Right renal cortex interstitium (tissue), 3 donors: ENCODE results near the gene NFE2L2. TPM values are rescaled to one million over a fixed set of nuclear protein-coding genes. Genes with fewer than 3 reads are reported as not detected.
"Not testable (repeated sequence)": the region's sequence is repeated elsewhere in the genome, so short reads cannot be mapped to it uniquely, and the experiment has no call there.

Experiments
- DNase-seq, 3 donors: peaks; one replicate each; pipeline ENCODE4 v3.0.0-alpha.2; 2013; ENCODE audit warnings: low read depth in 3 of 3, low spot score in 2 of 3
- polyA plus RNA-seq, 3 donors: library from polyadenylated mRNA; unstranded; fragments of 120-200 nt; gene quantifications; one replicate each; pipeline ENCODE4 v1.2.1, GENCODE V29; 2013; ENCODE audit not compliant: insufficient read length in 3 of 3

NFE2L2 gene
- polyA plus RNA-seq, 3 donors: 158 to 188 (median 168) TPM

DNA sequence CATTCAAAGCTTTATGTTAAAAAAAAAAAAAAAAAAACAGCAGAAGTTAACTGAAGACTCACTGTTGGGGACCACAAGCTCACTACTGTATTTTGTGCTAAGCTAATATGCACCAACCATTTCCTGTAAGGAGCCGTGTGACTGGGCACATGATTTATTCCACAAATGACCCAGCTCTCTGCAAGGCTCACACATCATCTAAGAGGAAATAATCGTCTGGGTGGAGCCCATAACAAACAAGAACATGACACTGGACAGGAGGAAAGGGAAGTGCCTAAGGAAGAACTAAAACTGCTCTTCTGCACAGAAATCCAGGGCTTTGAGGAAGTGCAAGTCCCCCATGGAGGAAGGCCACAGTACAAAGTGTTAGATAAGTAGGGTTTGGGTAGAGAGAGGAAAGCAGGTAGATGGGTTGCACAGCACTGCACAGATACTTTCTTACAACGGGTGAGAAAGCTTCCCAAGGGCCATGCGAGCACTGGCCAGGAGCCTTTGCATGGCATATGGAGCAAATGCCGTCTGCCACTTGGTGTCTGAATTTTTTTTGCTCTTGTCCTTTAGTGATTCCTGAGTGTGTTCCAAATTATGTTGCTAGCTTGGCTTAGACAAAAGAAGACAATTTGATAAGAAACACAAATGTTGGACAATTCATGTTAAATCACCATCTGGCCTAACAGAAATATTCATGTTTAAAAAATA is 24.4 kb downstream of the NFE2L2 start:
- no peak for DNase-seq

DNA sequence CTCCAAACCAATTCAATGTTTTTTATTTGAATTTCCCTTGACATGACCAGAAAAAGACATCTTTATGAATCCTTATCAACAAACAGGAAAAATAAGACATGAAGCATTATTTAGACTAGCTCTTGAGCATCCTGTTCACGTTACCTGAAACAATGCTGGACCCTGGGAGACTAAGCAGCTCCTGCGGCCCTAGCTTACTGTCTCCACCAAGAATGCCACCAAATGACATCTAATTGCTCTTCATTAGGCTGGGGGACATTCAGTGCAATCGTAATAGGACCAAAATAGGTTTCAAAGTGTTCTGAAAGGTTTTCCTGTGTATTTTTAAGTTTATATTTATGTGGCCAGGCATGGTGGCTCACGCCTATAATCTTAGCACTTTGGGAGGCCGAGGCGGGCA is 25.5 kb downstream of the NFE2L2 start:
- DNase-seq: no peak

DNA sequence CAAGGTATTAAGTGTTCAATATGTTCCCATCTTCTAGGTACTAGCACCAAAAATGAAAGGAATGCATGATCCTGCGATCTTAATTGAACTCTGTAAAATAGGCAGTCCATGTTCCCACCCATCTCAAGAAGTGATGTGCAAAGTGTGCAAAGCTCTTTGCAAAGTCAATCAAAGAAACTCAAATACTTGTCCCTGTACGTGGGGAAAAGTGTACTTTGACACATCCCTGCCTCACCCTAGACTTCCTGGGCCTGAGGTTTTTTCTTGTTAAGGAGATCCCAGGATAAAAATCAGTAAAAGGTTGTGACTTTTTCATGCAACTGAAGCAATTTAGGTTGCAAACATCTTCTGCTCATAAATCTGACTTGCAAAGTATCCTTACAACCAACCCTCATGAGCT is 26.6 kb downstream of the NFE2L2 start:
- DNase-seq: no peak

- no peak for DNase-seq
These were observed 28.6 kb downstream of the NFE2L2 start for GRCh38 chr2:177235855-177236437.

DNA sequence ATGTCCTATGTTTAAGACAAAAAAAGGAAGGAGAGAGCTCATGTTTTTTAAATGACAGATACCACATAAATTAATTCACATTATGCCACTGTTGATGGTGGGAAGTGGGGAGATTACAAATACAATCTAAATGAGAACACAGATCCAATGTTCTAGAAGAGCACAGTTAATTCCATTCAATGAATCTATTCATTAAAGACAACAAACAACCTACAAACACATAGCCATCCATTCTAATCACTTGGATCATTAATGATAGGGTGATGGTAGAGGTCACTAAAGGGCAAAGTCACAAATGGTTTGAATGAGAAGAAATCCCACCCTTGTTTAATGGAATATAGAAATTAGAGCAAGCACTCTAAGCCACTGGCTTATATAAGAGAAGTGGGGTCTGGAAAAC is 30.3 kb downstream of the NFE2L2 start:
- no peak for DNase-seq

DNA sequence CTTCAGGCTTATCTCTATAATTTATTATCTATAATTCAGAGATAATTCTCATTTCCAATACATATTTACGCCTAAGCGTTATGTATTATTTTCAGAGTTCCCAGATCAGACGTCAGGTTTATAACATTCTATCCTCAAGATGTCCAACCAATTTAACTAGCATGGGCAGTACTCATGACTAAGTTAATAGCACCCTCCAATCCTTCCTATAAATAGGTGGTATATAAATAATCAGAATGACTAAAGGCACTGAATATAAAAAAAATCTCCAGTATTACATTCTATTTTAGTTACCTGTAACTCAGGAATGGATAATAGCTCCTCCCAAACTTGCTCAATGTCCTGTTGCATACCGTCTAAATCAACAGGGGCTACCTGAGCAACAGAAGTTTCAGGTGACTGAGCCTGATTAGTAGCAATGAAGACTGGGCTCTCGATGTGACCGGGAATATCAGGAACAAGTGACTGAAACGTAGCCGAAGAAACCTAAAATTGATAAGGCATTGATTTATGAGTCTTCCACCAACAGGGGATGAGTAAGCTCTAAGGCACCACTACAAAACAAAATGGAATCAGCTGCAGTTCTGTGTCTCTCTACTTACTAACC is 32.3 kb downstream of the NFE2L2 start:
- no peak for DNase-seq

GRCh38 chr2:177231270-177231669 is 33.3 kb downstream of the NFE2L2 start:
- no peak for DNase-seq

DNA sequence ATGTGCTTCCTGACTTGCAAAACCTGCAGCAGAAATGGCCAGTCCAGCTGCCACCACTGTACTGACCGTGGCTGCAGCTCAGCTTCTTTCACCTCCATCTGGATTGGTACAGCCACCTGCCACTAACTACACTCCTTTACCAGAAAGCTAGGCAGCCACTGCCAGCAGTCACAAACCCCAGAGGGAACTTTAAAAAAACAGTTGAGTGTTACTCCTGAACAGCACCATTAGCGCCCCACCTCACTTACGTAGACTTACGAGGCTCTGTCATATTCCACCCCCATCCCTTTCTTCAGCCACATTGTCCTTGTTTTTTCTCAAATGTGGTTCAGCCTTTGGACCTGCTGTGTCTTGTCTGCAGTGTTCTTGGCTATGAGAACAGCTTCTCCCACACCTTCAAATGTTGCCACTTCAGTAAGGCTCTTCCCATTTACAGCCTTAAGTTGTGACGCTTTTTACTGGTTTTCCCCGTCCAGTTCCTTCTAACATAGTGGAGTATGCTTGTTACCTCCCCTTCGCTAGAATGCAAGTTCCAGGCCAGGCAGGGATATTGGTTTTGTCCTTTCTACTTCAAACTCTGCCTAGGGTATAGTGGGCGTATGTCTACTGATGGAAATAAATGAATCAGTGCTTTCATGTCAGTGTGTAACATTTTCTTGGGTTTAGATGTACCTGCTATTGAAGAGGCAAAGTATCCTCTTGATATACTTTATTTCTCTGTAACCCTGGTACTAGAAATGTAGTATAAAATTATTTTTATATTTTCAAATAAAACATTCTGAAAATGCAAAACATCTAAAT is 34.9 kb downstream of the NFE2L2 start:
- DNase-seq: no peak

GRCh38 chr2:177225965-177226360 is 38.6 kb downstream of the NFE2L2 start:
- DNase-seq: no peak

GRCh38 chr2:177223436-177223835 is 41.1 kb downstream of the NFE2L2 start:
- DNase-seq: not testable (repeated sequence)

DNA sequence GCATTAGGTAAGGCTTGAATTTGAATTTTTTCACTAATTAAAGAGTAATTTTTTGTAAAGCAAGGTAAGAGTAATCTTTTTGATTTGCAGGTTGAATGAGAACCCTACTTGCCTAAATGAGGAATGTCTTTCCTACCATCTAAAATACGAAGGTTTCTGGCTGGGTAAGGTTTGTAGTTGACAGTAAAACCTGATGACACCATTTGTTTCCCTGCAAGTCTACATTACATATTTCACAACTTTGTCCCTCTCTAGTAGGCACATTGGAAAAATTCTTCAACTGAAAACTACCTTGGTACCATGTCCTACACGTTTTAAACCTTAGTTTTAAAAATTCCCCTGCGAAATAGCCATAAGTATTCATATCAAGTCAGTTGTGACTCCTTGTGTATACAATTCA is 42.6 kb downstream of the NFE2L2 start:
- DNase-seq: no peak

DNA sequence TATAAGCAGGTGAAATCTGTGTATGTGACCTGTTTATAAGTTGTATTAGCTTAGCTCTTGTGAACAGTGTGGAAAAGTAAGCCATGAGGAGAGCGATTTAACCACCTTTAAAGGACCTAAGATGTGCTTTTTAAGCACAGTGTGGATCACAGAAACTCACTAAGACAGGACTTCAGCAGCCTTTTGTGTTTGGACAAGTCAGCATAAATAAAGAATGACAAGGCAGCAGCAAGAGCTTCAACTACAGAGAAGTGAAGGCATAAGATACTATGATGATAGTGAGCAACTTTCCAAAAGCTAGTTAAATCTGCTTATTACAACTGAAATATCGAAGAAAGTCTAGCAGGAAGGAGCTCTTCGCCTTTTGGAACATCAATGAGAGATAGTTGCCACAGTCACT is 43.0 kb downstream of the NFE2L2 start:
- DNase-seq: no peak

DNA sequence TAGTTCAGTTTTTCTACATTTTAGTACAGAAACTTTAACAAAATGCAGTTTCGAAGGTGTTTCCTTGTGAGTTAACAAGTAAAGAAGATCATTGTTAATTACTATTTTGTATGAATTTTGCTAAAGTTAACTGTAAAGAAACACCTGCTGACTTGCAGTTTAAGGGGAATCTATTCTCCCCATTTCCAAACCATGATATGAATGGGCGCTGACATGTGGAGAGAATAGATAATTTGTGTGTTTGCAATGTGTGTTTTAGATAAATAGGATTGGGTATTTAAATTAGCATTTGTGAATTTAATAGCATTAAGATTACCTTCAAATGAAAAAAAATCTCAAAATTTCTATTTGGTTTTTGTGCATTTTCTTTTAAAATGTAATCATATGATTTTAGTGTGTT is 44.7 kb downstream of the NFE2L2 start:
- not testable (repeated sequence) for DNase-seq

- no peak for DNase-seq
These were observed 47.2 kb downstream of the NFE2L2 start for GRCh38 chr2:177217247-177217843.

GRCh38 chr2:177212891-177213856 is 51.4 kb downstream of the NFE2L2 start:
- peak in 2 of 3 donors; percentile 64 to 69 for DNase-seq

DNA sequence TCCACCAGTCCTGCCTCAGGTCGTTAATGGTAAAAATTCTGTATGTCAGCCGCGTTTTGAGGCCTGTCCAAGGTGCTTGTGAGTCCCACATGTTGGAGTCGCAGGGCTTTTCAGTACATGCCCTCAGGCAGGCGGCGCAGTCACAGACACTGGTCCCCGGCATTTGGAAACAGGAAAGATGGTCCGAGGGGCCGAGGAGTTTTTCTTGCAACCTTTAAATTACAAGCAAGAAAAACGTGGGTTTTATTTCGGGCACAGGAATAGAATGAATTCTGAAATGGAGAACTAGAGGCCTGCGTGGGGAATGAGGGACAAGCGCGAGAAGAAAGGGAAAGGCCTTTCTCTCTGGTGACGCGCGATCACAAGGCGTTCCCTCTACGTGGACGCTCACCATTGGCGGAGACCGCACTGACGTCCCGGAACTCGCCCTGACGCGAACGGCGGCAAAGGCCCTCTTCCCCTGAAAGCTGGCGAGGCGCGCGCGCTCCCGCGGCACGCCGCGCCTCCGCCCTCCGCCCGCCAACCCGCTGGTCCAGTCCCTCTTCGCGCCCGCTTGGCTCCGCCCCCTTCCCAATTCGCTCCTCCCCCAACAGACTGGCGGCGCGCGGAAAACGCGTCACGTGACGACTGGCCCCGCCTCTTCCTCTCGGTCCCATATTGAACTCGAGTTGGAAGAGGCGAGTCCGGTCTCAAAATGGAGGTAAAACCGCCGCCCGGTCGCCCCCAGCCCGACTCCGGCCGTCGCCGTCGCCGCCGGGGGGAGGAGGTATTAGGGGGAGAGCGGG is 52.2 kb downstream of the NFE2L2 start, which contains the start of gene HNRNPA3:
Gene HNRNPA3, plus strand, starts transcription at position 689 of the 785 bp plus-strand sequence. Its CDS starts 6 bp downstream, at position 695.
- peak; percentile 96 to 98 (median 97) for DNase-seq

- DNase-seq: peak in 1 of 3 donors; percentile 65
These were observed 52.9 kb downstream of the NFE2L2 start for GRCh38 chr2:177211576-177212105.

- DNase-seq: no peak
These were observed 53.4 kb downstream of the NFE2L2 start for GRCh38 chr2:177211169-177211568.

DNA sequence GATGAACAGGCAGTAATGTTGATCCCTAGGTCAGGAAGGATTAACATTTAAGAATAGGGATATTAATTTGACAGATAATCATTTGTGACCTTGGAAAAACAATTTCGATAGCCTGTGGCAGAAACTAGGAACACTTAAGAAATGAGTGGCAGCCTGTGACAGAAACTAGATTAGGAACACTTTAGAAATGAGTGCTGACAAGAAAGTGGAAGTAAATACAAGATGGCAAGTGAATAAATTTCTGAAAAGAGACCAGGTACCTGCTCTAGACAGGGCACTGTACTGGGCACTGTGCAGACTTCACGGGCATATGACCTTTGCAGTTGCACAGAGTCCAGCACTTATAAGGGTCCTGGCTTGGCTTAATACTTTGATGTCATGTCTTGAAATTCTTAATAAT is 57.4 kb downstream of the NFE2L2 start:
- no peak for DNase-seq
